WI38 (cell line): ENCODE data around the gene MYPN.

ENCODE experiments used
- H3K4me3 ChIP-seq: 2 replicates; pipeline ENCODE4 v1.5.1; 2011; ENCODE audit warnings: low read depth, mild to moderate bottlenecking, control low read depth, low read length
- CTCF ChIP-seq: IDR thresholded peaks from 2 replicates; pipeline ENCODE4 v1.5.1; 2012; ENCODE audit warnings: low read depth, mild to moderate bottlenecking, control low read depth, low read length

The MYPN gene

GRCh38 chr10:68118657-68119056, 9.4 kb downstream of the MYPN start:
- H3K4me3 ChIP-seq: no peak overlapping the region
- no peak for TF ChIP-seq CTCF

- TF ChIP-seq CTCF: no peak
- no peak overlapping the region for H3K4me3 ChIP-seq
Observed at GRCh38 chr10:68121020-68121743, 11.9 kb downstream of the MYPN start.

- no peak overlapping the region for H3K4me3 ChIP-seq
- TF ChIP-seq CTCF: no peak
Observed at GRCh38 chr10:68121852-68122251, 12.6 kb downstream of the MYPN start.

GRCh38 chr10:68124718-68125117, 15.4 kb downstream of the MYPN start:
- TF ChIP-seq CTCF: no peak
- H3K4me3 ChIP-seq: no peak overlapping the region

- H3K4me3 ChIP-seq: no peak overlapping the region
- TF ChIP-seq CTCF: no peak
Observed at GRCh38 chr10:68125772-68126171, 16.5 kb downstream of the MYPN start.

- H3K4me3 ChIP-seq: no peak overlapping the region
- TF ChIP-seq CTCF: no peak
Observed at GRCh38 chr10:68128015-68128414, 18.7 kb downstream of the MYPN start.

- H3K4me3 ChIP-seq: no peak overlapping the region
- TF ChIP-seq CTCF: no peak
Observed at GRCh38 chr10:68132391-68132790, 23.1 kb downstream of the MYPN start.
